Activated CD4-positive, alpha-beta memory T cell treated with anti-CD3 and anti-CD28 coated beads, Interleukin-2, amount 10 ng/mL, durations not matched to agents 7 days and 5 days (primary cell): ENCODE data around the gene NFRKB. TPM values are rescaled to one million over a fixed set of nuclear protein-coding genes. Genes with fewer than 3 reads are reported as not detected.
A peak's percentile ranks its signal among the peaks of the same experiment; 100 is the strongest.

Experiments used
- CTCF ChIA-PET: fragments of 350-600 bp; sonication (Branson Sonifier 250); formaldehyde crosslinking; loops from one replicate; lab custom pipeline; 2021; ENCODE audit warnings: antibody characterized with exemption, inconsistent platforms; lab: Charles Lee
- POLR2A ChIA-PET: fragments of 350-600 bp; sonication (Branson Sonifier 250); formaldehyde crosslinking; loops from one replicate; lab custom pipeline; 2021; ENCODE audit warnings: antibody characterized with exemption; lab: Charles Lee
- DNase-seq: peaks from one replicate; pipeline ENCODE4 v3.0.0-alpha.2; 2020
- H3K27ac Mint-ChIP-seq: one replicate; pipeline ENCODE4 v1.8.0; 2021; ENCODE audit warnings: mild to moderate bottlenecking, mixed read lengths
- H3K27me3 Mint-ChIP-seq: one replicate; pipeline ENCODE4 v1.8.0; 2021; ENCODE audit warnings: mixed read lengths
- H3K36me3 Mint-ChIP-seq: one replicate; pipeline ENCODE4 v1.8.0; 2021; ENCODE audit warnings: low read depth, mixed read lengths
- H3K4me1 Mint-ChIP-seq: one replicate; pipeline ENCODE4 v1.8.0; 2021; ENCODE audit warnings: mixed read lengths
- H3K4me3 Mint-ChIP-seq: one replicate; pipeline ENCODE4 v1.8.0; 2021; ENCODE audit warnings: mild to moderate bottlenecking, mixed read lengths
- H3K9me3 Mint-ChIP-seq: one replicate; pipeline ENCODE4 v1.8.0; 2021; ENCODE audit warnings: mixed read lengths
- total RNA-seq, 2 experiments: library from RNA; stranded (reverse); gene quantifications; one replicate each; pipeline ENCODE4 v1.2.3, GENCODE V29; 2021

The NFRKB gene
- 10 to 100 TPM; 39.2 to 44.9 TPM for total RNA-seq

GRCh38 chr11:129895126-129896041 is at the start of gene NFRKB:
TSS of gene NFRKB (minus strand) at chr11:129895578. CDS start at chr11:129892849, 2,729 bp downstream.
- CTCF ChIA-PET, result interaction anchor here (0.5 to 2.7 kb wide), 6 partner anchors 9 to 318 kb away, joined by 3 to 13 read pairs (median 4); no protein-coding TSS in a partner anchor
- POLR2A ChIA-PET, result interaction anchor here (0.7 to 3.1 kb wide), 9 partner anchors 9 to 108 kb away, joined by 3 to 30 read pairs (median 4); partner anchors contain the start of genes PRDM10 and TMEM45B

GRCh38 chr11:129944696-129945095 is 49.3 kb upstream of the NFRKB start:
- H3K36me3 Mint-ChIP-seq, result peaks cover 13% of the 10 kb centered on the region
- DNase-seq, result no peak
- ChIA-PET CTCF (no interaction called here), POLR2A (no interaction called here)
- H3K27ac Mint-ChIP-seq, result no peak overlapping the region
- H3K4me3 Mint-ChIP-seq, result no peak overlapping the region
- H3K4me1 Mint-ChIP-seq, result peaks cover 6% of the 10 kb centered on the region
- H3K9me3 Mint-ChIP-seq, result no peaks in the 10 kb centered on the region
- no peaks in the 10 kb centered on the region for H3K27me3 Mint-ChIP-seq

More at GRCh38 chr11:129895126-129896041, at the start of gene NFRKB:
- Mint-ChIP-seq H3K27ac (peak within 1 kb of the TSS; percentile 77), H3K4me3 (peak within 1 kb of the TSS; percentile 90), H3K36me3 (peaks cover 23% of the 10 kb centered on the region), H3K9me3 (no peaks in the 10 kb centered on the region), H3K4me1 (peaks cover 34% of the 10 kb centered on the region), H3K27me3 (peaks cover 3% of the 10 kb centered on the region)
- peak; percentile 89 for DNase-seq

GRCh38 chr11:129943036-129943435 is 47.7 kb upstream of the NFRKB start:
- no peak overlapping the region for H3K4me3 Mint-ChIP-seq
- no peaks in the 10 kb centered on the region for H3K9me3 Mint-ChIP-seq
- H3K27me3 Mint-ChIP-seq, result no peaks in the 10 kb centered on the region
- DNase-seq, result no peak
- no peak overlapping the region for H3K27ac Mint-ChIP-seq
- POLR2A ChIA-PET, result no interaction called here
- peaks cover 6% of the 10 kb centered on the region for H3K4me1 Mint-ChIP-seq
- H3K36me3 Mint-ChIP-seq, result peaks cover 13% of the 10 kb centered on the region
- CTCF ChIA-PET, result interaction anchor here (0.5 kb wide), 1 partner anchor 87 kb away, joined by 3 read pairs; no protein-coding TSS in a partner anchor

- Mint-ChIP-seq H3K4me3 (no peak overlapping the region), H3K9me3 (no peaks in the 10 kb centered on the region), H3K36me3 (peaks cover 14% of the 10 kb centered on the region), H3K4me1 (no peaks in the 10 kb centered on the region), H3K27me3 (no peaks in the 10 kb centered on the region), H3K27ac (no peak overlapping the region)
- ChIA-PET POLR2A (no interaction called here), CTCF (interaction anchor here (1.9 kb wide), 1 partner anchor 193 kb away, joined by 9 read pairs; no protein-coding TSS in a partner anchor)
- DNase-seq, result no peak
These were observed 44.1 kb upstream of the NFRKB start for GRCh38 chr11:129939510-129939909.

GRCh38 chr11:129938764-129939163 is 43.4 kb upstream of the NFRKB start:
- DNase-seq, result no peak
- ChIA-PET POLR2A (no interaction called here), CTCF (interaction anchor here (1.9 kb wide), 1 partner anchor 194 kb away, joined by 9 read pairs; no protein-coding TSS in a partner anchor)
- Mint-ChIP-seq H3K27me3 (no peaks in the 10 kb centered on the region), H3K9me3 (no peaks in the 10 kb centered on the region), H3K4me3 (no peak overlapping the region), H3K4me1 (no peaks in the 10 kb centered on the region), H3K36me3 (peaks cover 13% of the 10 kb centered on the region), H3K27ac (no peak overlapping the region)

- Mint-ChIP-seq H3K27me3 (no peaks in the 10 kb centered on the region), H3K36me3 (peaks cover 13% of the 10 kb centered on the region), H3K27ac (no peak overlapping the region), H3K4me3 (no peak overlapping the region), H3K9me3 (no peaks in the 10 kb centered on the region), H3K4me1 (no peaks in the 10 kb centered on the region)
- ChIA-PET CTCF (no interaction called here), POLR2A (no interaction called here)
- no peak for DNase-seq
These were observed 42.3 kb upstream of the NFRKB start for GRCh38 chr11:129937592-129938238.

GRCh38 chr11:129935723-129936122 is 40.3 kb upstream of the NFRKB start:
- no peak overlapping the region for H3K4me3 Mint-ChIP-seq
- peaks cover 7% of the 10 kb centered on the region for H3K36me3 Mint-ChIP-seq
- no peaks in the 10 kb centered on the region for H3K27me3 Mint-ChIP-seq
- H3K9me3 Mint-ChIP-seq, result no peaks in the 10 kb centered on the region
- DNase-seq, result no peak
- POLR2A ChIA-PET, result no interaction called here
- CTCF ChIA-PET, result interaction anchor here (1.2 kb wide), 1 partner anchor 197 kb away, joined by 5 read pairs; no protein-coding TSS in a partner anchor
- H3K27ac Mint-ChIP-seq, result no peak overlapping the region
- no peaks in the 10 kb centered on the region for H3K4me1 Mint-ChIP-seq

GRCh38 chr11:129933891-129934290 is 38.5 kb upstream of the NFRKB start:
- H3K27ac Mint-ChIP-seq, result no peak overlapping the region
- DNase-seq, result no peak

GRCh38 chr11:129933262-129933661 is 37.9 kb upstream of the NFRKB start:
- Mint-ChIP-seq H3K27me3 (no peaks in the 10 kb centered on the region), H3K9me3 (no peaks in the 10 kb centered on the region), H3K36me3 (peaks cover 12% of the 10 kb centered on the region), H3K4me3 (no peak overlapping the region), H3K27ac (no peak overlapping the region), H3K4me1 (no peaks in the 10 kb centered on the region)
- POLR2A ChIA-PET, result no interaction called here
- CTCF ChIA-PET, result no interaction called here
- no peak for DNase-seq

More at GRCh38 chr11:129933891-129934290, 38.5 kb upstream of the NFRKB start:
- no peak overlapping the region for H3K4me3 Mint-ChIP-seq
- peaks cover 12% of the 10 kb centered on the region for H3K36me3 Mint-ChIP-seq
- POLR2A ChIA-PET, result no interaction called here
- H3K9me3 Mint-ChIP-seq, result no peaks in the 10 kb centered on the region
- CTCF ChIA-PET, result no interaction called here
- no peaks in the 10 kb centered on the region for H3K27me3 Mint-ChIP-seq
- H3K4me1 Mint-ChIP-seq, result no peaks in the 10 kb centered on the region

- ChIA-PET CTCF (no interaction called here), POLR2A (no interaction called here)
- peaks cover 12% of the 10 kb centered on the region for H3K36me3 Mint-ChIP-seq
- DNase-seq, result no peak
- H3K4me1 Mint-ChIP-seq, result no peaks in the 10 kb centered on the region
- no peak overlapping the region for H3K27ac Mint-ChIP-seq
- H3K4me3 Mint-ChIP-seq, result no peak overlapping the region
- no peaks in the 10 kb centered on the region for H3K27me3 Mint-ChIP-seq
- H3K9me3 Mint-ChIP-seq, result no peaks in the 10 kb centered on the region
These were observed 37.1 kb upstream of the NFRKB start for GRCh38 chr11:129932381-129933067.

GRCh38 chr11:129930743-129931142 is 35.4 kb upstream of the NFRKB start:
- Mint-ChIP-seq H3K36me3 (peaks cover 12% of the 10 kb centered on the region), H3K27me3 (no peaks in the 10 kb centered on the region), H3K9me3 (no peaks in the 10 kb centered on the region), H3K4me3 (no peak overlapping the region), H3K4me1 (no peaks in the 10 kb centered on the region), H3K27ac (no peak overlapping the region)
- ChIA-PET POLR2A (no interaction called here), CTCF (interaction anchor here (1.3 to 13.1 kb wide), 2 partner anchors 9 to 202 kb away, joined by 4 to 162 read pairs; no protein-coding TSS in a partner anchor)
- no peak for DNase-seq

GRCh38 chr11:129930296-129930695 is 34.9 kb upstream of the NFRKB start:
- ChIA-PET POLR2A (no interaction called here), CTCF (interaction anchor here (1.3 to 13.1 kb wide), 2 partner anchors 9 to 203 kb away, joined by 4 to 162 read pairs; no protein-coding TSS in a partner anchor)
- Mint-ChIP-seq H3K27ac (no peak overlapping the region), H3K4me1 (no peaks in the 10 kb centered on the region), H3K9me3 (no peaks in the 10 kb centered on the region), H3K27me3 (no peaks in the 10 kb centered on the region), H3K4me3 (no peak overlapping the region), H3K36me3 (peaks cover 12% of the 10 kb centered on the region)
- DNase-seq, result no peak
